ENCODE results near the gene ERBIN.
"Not testable (repeated sequence)": the region's sequence is repeated elsewhere in the genome, so short reads cannot be mapped to it uniquely, and the experiment has no call there.

Gene ERBIN

DNA sequence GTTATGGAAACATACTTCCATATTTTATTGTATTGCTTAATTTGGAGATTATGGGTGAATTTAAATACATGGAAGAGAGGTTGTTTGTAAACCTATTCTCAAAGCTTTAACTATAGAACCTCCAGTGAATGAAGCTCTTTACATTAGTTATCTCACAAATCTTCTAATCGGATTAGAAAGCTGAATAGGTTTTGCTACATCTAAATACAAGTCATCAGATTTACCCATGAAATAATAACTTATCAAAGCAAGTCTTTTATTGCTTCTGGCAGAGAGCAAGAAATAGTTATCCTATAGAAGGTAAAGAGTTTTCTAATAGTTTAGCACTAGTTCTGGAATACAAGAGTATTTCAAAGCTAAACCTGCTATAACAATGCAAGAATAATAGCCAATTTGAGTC is 113.3 kb downstream of the ERBIN start:
- Mint-ChIP-seq H3K9me3 (no peaks in the 10 kb centered on the region), H3K4me3 (no peak overlapping the region), H3K36me3 (ENCODE audit: low read depth) (peaks cover 17% of the 10 kb centered on the region), H3K4me1 (peaks cover under 1% of the 10 kb centered on the region), H3K27me3 (no peaks in the 10 kb centered on the region), H3K27ac (no peak overlapping the region)
- ATAC-seq (no peak), DNase-seq (no peak)

DNA sequence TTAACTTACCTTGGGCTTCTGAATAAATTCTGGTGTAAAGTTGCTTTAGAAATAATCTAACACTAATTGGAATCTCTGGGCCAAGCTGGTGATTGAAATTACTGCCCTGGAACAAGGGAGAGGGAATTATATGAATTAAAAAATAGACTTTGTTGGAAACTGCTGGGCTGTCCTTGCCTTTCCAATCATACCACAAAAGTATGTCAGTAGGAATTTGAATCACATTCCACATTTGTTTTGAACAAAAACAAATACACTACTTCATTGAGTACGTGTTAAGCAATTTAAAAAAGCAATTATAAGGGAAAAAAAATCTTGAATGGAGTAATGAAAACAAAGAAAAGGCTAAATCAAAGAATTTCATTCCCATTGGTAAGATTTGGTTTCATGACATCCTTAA is 115.3 kb downstream of the ERBIN start:
- DNase-seq (no peak), ATAC-seq (no peak)
- Mint-ChIP-seq H3K4me1 (no peaks in the 10 kb centered on the region), H3K27me3 (no peaks in the 10 kb centered on the region), H3K9me3 (no peaks in the 10 kb centered on the region), H3K4me3 (no peak overlapping the region), H3K36me3 (ENCODE audit: low read depth) (peaks cover 23% of the 10 kb centered on the region), H3K27ac (no peak overlapping the region)

DNA sequence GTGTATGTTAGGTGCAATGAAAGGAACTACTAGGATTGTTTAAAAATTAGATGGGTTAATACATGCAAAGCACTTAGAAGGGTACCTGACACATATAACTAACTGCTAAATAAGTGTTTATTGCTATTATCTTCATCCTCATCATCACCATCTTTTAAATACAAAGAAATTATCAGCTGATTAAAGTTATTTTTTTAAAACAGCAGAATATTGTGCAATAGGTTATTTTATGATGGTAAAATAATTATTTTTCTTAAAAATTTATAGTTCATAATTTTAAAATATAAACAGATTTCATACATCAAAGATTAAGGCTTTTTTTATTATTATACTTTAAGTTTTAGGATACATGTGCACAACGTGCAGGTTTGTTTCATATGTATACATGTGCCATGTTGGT is 130.9 kb downstream of the ERBIN start:
- DNase-seq = no peak
- Mint-ChIP-seq H3K4me3 (no peak overlapping the region), H3K4me1 (peaks cover 15% of the 10 kb centered on the region), H3K27ac (no peak overlapping the region), H3K27me3 (no peaks in the 10 kb centered on the region), H3K9me3 (peaks cover 7% of the 10 kb centered on the region), H3K36me3 (ENCODE audit: low read depth) (peaks cover 45% of the 10 kb centered on the region)
- no peak for ATAC-seq

DNA sequence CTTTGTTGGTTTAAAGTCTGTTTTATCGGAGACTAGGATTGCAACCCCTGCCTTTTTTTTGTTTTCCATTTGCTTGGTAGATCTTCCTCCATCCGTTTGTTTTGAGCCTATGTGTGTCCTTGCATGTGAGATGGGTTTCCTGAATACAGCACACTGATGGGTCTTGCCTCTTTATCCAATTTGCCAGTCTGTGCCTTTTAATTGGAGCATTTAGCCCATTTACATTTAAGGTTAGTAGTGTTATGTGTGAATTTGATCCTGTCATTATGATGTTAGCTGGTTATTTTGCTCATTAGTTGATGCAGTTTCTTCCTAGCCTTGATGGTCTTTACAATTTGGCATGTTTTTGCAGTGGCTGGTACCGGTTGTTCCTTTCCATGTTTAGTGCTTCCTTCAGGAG is 134.9 kb downstream of the ERBIN start:
- not testable (repeated sequence) for ATAC-seq, H3K4me3 Mint-ChIP-seq, H3K27ac Mint-ChIP-seq, H3K9me3 Mint-ChIP-seq, H3K27me3 Mint-ChIP-seq, DNase-seq
- H3K4me1 Mint-ChIP-seq = peaks cover 25% of the 10 kb centered on the region
- peaks cover 33% of the 10 kb centered on the region for H3K36me3 Mint-ChIP-seq (ENCODE audit: low read depth)

DNA sequence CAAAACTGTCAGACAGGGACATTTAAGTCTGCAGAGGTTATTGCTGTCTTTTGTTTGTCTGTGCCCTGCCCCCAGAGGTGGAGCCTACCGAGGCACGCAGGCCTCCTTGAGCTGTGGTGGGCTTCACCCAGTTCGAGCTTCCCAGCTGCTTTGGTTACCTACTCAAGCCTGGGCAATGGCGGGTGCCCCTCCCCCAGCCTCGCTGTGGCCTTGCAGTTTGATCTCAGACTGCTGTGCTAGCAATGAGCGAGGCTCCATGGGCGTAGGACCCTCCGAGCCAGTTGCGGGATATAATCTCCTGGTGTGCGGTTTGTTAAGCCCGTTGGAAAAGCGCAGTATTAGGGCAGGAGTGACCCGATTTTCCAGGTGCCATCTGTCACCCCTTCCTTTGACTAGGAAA is 136.7 kb downstream of the ERBIN start:
- Mint-ChIP-seq H3K36me3 (ENCODE audit: low read depth) (peaks cover 31% of the 10 kb centered on the region), H3K4me1 (peaks cover 25% of the 10 kb centered on the region)
- not testable (repeated sequence) for ATAC-seq, DNase-seq, H3K9me3 Mint-ChIP-seq, H3K27ac Mint-ChIP-seq, H3K27me3 Mint-ChIP-seq, H3K4me3 Mint-ChIP-seq

DNA sequence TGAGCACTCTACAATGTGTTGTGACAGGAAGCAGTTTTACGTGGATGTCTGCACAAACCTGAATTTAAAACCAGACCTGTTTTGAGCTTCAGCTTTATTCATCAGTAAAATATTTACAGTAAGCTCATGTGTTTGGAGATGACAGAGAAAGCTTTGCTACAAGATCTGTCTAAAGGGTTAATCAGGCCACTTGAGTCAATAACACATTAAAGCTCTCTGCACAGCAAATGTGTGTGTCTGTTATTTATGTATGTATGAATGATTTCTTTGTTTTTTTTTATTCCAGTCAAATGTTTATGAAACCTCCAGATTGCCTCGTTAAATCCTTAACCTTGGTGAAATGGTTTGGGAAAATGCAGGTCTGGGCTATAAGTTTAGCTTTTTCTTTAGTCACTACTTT is 140.5 kb downstream of the ERBIN start:
- Mint-ChIP-seq H3K9me3 (no peaks in the 10 kb centered on the region), H3K4me3 (no peak overlapping the region), H3K4me1 (peaks cover 11% of the 10 kb centered on the region), H3K27me3 (no peaks in the 10 kb centered on the region), H3K27ac (no peak overlapping the region), H3K36me3 (ENCODE audit: low read depth) (peaks cover 21% of the 10 kb centered on the region)
- DNase-seq = no peak
- ATAC-seq = no peak

DNA sequence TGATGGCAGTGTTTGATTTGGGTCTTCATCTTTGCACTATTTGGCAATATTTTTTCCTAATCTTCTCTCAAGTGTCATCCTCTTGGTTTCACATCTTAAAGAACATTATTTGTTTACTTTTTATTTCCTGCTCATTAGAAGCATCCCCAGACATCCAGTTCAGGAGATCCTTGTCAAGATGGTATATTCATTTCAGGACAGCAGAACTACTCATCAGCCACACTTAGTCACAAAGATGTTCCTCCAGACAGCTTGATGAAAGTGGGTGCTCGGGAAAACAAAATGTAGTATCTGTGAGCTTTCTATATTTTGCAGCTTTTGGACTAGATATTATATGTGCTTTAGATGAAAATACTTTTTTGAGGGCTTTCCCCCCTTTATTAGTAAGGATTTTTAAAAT is 145.7 kb downstream of the ERBIN start:
- peaks cover 13% of the 10 kb centered on the region for H3K36me3 Mint-ChIP-seq (ENCODE audit: low read depth)
- H3K4me3 Mint-ChIP-seq = no peak overlapping the region
- ATAC-seq = peak; percentile 83
- no peaks in the 10 kb centered on the region for H3K9me3 Mint-ChIP-seq
- peak overlapping the region; percentile 7 for H3K27ac Mint-ChIP-seq
- peaks cover 7% of the 10 kb centered on the region for H3K4me1 Mint-ChIP-seq
- DNase-seq = no peak
- no peaks in the 10 kb centered on the region for H3K27me3 Mint-ChIP-seq

DNA sequence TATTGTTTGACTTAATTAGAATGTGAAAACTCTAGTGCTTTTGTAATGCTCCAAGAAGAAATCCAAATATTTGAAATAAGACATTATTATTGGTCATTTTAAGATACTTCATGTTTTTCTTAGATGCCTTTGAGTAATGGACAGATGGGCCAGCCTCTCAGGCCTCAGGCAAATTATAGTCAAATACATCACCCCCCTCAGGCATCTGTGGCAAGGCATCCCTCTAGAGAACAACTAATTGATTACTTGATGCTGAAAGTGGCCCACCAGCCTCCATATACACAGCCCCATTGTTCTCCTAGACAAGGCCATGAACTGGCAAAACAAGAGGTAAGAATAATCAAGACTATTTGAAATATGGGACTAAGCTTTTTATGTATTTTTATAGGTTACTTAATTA is 148.5 kb downstream of the ERBIN start:
- Mint-ChIP-seq H3K27ac (no peak overlapping the region), H3K27me3 (no peaks in the 10 kb centered on the region), H3K4me3 (no peak overlapping the region), H3K9me3 (no peaks in the 10 kb centered on the region), H3K4me1 (peaks cover 7% of the 10 kb centered on the region), H3K36me3 (ENCODE audit: low read depth) (peaks cover 19% of the 10 kb centered on the region)
- ATAC-seq (no peak), DNase-seq (no peak)

DNA sequence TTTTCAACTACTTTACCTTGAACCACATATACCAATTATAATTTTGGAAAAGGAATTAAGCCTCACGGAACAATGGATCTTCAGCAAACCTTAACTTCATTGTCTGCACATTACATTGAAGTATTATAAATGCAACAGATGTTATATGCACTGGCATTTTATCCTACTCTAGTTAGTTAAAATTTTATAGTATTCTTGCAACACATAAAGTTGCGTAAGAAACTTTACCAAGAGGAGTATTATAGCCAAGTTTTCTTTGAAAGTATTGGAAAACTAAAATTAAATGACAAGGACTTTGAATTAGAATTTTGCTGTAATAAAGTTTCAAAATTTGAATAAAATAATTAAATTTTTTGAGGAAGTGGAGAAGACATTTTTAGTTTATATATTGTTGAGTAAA is 154.3 kb downstream of the ERBIN start:
- ATAC-seq = no peak
- no peak overlapping the region for H3K27ac Mint-ChIP-seq
- no peaks in the 10 kb centered on the region for H3K27me3 Mint-ChIP-seq
- H3K36me3 Mint-ChIP-seq (ENCODE audit: low read depth) = peaks cover 16% of the 10 kb centered on the region
- no peak overlapping the region for H3K4me3 Mint-ChIP-seq
- H3K9me3 Mint-ChIP-seq = peaks cover 3% of the 10 kb centered on the region
- H3K4me1 Mint-ChIP-seq = no peaks in the 10 kb centered on the region
- no peak for DNase-seq

DNA sequence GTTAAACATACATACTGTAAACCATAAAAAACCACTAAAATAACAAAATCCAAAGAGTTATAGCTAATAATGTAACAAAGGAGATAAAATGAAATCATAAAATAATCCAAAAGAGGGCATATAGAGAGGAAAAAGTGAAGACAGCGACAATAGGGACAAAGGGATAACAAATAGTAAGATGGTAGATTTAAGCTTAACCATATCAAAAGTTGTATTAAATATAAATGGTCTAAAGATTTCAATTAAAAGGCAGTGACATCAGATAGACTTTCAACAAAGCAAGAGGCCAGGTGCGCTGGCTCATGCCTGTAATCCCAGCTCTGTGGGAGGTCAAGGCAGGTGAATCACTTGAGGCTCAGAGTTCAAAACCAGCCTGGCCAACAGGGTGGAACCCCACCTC is 163.0 kb downstream of the ERBIN start:
- Mint-ChIP-seq H3K4me1 (no peaks in the 10 kb centered on the region), H3K4me3 (no peak overlapping the region), H3K27me3 (no peaks in the 10 kb centered on the region), H3K36me3 (ENCODE audit: low read depth) (peaks cover 22% of the 10 kb centered on the region), H3K27ac (no peak overlapping the region), H3K9me3 (peaks cover 19% of the 10 kb centered on the region)
- DNase-seq = no peak
- ATAC-seq = no peak

DNA sequence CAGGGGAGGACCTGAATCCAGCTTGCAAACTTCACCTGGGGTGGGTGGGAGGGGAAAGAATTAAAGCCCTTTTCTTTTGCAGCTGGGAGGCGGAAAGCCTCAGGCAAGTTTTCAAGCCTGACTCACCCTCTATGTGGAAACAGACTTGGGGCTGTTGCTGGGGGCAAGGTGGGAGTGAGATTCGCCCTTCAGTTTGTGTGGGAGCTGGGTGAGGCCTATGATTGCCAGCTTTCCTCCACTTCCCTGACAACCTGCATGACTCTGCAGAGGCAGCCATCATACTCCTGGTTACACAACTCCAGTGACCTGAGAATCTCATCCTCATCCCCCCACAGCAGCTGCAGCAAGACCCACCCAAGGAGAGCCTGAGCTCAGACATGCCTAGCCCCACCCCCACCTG is 174.5 kb downstream of the ERBIN start:
- Mint-ChIP-seq H3K27ac (no peak overlapping the region), H3K27me3 (no peaks in the 10 kb centered on the region), H3K9me3 (peaks cover 57% of the 10 kb centered on the region), H3K4me3 (no peak overlapping the region), H3K4me1 (no peaks in the 10 kb centered on the region), H3K36me3 (ENCODE audit: low read depth) (peaks cover 2% of the 10 kb centered on the region)
- no peak for DNase-seq
- no peak for ATAC-seq

DNA sequence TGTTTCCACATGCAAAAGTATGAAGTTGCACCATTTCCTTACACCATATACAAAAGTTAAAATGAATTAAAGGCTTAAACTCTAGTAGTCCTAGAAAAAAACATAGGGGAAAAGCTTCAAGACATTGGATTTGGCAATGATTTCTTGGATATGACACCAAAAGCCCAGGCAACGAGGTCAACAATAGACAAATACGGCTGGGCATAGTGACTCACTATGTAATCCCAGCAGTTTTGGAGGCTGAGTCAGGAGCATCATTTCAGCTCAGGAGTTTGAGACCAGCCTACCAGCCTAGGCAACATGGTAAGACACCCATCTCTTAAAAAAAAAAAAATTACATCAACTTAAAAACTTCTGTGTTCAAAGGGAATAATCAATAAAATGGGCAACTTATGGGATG is 186.8 kb downstream of the ERBIN start:
- H3K4me1 Mint-ChIP-seq = no peaks in the 10 kb centered on the region
- DNase-seq (no peak), ATAC-seq (no peak)
- no peak overlapping the region for H3K4me3 Mint-ChIP-seq
- H3K27ac Mint-ChIP-seq = no peak overlapping the region
- peaks cover 7% of the 10 kb centered on the region for H3K36me3 Mint-ChIP-seq (ENCODE audit: low read depth)
- H3K9me3 Mint-ChIP-seq = peaks cover 39% of the 10 kb centered on the region
- H3K27me3 Mint-ChIP-seq = no peaks in the 10 kb centered on the region

DNA sequence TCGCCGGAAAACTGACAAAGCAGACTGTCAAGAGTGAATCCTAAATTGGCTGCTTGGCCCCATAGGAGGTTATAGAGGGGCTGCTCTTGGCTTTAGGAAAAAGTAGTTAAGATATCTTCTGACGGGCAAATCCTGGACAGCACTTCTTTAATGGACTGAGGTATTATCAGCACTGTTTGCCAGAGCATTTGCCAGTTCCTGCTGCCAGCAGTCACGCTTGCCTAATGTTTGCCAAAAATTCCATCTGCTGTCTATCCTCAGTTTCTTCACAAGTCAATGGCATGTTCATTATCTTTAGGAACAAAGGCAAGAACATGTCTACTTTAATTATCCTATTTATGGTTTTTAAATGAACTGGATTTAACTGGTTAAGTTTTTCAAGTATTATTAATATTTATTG is 191.9 kb downstream of the ERBIN start:
- Mint-ChIP-seq H3K36me3 (ENCODE audit: low read depth) (no peaks in the 10 kb centered on the region), H3K4me3 (no peak overlapping the region), H3K27ac (no peak overlapping the region), H3K4me1 (no peaks in the 10 kb centered on the region), H3K9me3 (peaks cover 15% of the 10 kb centered on the region), H3K27me3 (no peaks in the 10 kb centered on the region)
- no peak for DNase-seq
- ATAC-seq = no peak

DNA sequence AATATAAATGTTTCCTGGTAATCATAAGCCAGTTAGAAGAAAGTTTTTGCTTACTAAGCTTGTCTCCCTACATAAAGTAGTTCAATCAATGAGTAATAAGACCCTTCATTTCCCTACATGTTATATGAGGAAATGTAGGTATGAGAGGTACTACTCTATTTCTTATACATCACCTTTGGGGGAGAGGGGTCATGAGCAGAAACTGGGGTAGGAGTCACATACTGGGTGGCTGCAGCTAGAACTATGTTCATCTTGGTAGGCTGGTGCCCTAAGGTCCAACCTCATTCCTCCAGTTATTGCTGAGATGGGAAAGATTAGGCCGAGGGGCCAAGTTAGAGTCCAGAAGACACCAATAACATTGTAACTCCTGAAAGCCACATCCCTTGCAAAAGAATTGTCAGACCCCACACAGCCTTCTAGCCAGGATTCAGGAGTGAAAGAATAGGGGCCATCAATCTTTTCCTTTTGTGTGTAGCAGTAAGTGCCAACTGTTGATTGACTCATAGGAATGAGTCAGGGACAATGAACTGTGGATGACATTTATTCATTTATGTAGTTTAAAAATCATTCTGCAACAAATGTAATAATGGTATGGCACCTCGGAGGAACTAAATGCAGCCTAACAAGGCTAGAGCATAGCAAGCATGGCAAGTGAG is 196.1 kb downstream of the ERBIN start:
- no peak for DNase-seq
- no peak overlapping the region for H3K27ac Mint-ChIP-seq
- no peaks in the 10 kb centered on the region for H3K36me3 Mint-ChIP-seq (ENCODE audit: low read depth)
- H3K4me1 Mint-ChIP-seq = no peaks in the 10 kb centered on the region
- ATAC-seq = peak; percentile 66
- no peaks in the 10 kb centered on the region for H3K27me3 Mint-ChIP-seq
- H3K9me3 Mint-ChIP-seq = peaks cover under 1% of the 10 kb centered on the region
- no peak overlapping the region for H3K4me3 Mint-ChIP-seq

DNA sequence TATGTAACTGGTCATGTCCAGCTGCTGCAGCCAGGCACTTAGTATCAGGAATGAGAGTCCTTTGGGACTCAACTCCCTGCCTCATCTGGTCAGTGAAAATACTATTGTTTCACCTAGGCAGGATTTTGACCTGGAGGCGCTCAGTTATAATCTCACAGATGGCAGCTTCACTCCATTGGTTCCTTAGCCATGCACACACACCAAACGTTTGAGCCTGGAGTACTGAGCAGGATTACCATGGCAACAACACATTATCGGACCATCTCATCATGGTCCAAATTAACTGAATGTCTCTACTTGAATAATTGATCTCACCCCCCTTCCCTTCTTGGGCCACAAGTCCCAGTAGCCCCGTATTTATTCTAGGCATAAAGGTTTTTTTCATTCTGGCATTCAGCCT is 202.8 kb downstream of the ERBIN start:
- Mint-ChIP-seq H3K9me3 (peaks cover 8% of the 10 kb centered on the region), H3K4me1 (no peaks in the 10 kb centered on the region), H3K4me3 (no peak overlapping the region), H3K36me3 (ENCODE audit: low read depth) (peaks cover 1% of the 10 kb centered on the region), H3K27me3 (no peaks in the 10 kb centered on the region), H3K27ac (no peak overlapping the region)
- DNase-seq (no peak), ATAC-seq (no peak)

DNA sequence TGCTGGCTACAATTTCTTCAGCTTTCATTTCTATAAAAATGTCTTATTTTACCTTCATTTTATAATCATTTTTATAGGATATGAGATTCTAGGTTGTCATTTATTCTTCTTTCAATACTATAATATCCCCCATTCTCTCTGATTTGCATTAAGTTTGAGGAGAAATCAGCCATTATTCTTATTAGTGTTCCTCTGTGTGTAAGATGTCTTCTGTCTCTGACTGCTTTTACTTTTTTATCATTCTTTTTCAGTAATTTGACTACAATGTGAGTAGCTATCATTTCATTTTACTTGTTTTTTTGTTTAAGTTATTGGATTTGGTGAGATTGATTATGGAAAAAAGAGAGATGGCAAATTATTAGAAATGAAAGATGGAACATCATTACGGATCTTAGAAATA is 204.1 kb downstream of the ERBIN start:
- H3K4me1 Mint-ChIP-seq = no peaks in the 10 kb centered on the region
- DNase-seq = no peak
- H3K4me3 Mint-ChIP-seq = no peak overlapping the region

More for the DNA sequence above, 204.1 kb downstream of the ERBIN start:
- peaks cover 8% of the 10 kb centered on the region for H3K9me3 Mint-ChIP-seq
- no peaks in the 10 kb centered on the region for H3K27me3 Mint-ChIP-seq
- ATAC-seq = no peak
- H3K36me3 Mint-ChIP-seq (ENCODE audit: low read depth) = peaks cover 1% of the 10 kb centered on the region
- no peak overlapping the region for H3K27ac Mint-ChIP-seq
